ENCODE measurements around the gene DNAJC6.

GRCh38 chr1:65393928-65394327, 84.6 kb downstream of the DNAJC6 start:
- TF ChIP-seq CTCF (IDR thresholded peaks at IDR 0.05) (no peak), USF1 (IDR thresholded peaks at IDR 0.05; ENCODE audit: borderline replicate concordance, low read depth) (no peak), YY1 (IDR thresholded peaks at IDR 0.05; ENCODE audit: low read depth) (no peak), TAF1 (IDR thresholded peaks at IDR 0.05; ENCODE audit: borderline replicate concordance, low read depth, low read length) (no peak), FOXM1 (IDR thresholded peaks at IDR 0.05; ENCODE audit: low read depth) (no peak), EP300 (IDR thresholded peaks at IDR 0.05; ENCODE audit: borderline replicate concordance in 1 of 2, low read depth in 1 of 2, low read length in 1 of 2) (no peak), MAX (IDR thresholded peaks at IDR 0.05; ENCODE audit: low read depth) (no peak)
